GM18499 (cell line): ENCODE data around the gene FRMD4A.

ENCODE experiments used
- ATAC-seq: cut with Tn5 transposase; IDR thresholded peaks from one replicate; pipeline ENCODE4 v1.9.1; 2021; ENCODE audit warnings: moderate number of reproducible peaks; ENCODE audit not compliant: insufficient read depth, unreplicated experiment

FRMD4A gene

DNA sequence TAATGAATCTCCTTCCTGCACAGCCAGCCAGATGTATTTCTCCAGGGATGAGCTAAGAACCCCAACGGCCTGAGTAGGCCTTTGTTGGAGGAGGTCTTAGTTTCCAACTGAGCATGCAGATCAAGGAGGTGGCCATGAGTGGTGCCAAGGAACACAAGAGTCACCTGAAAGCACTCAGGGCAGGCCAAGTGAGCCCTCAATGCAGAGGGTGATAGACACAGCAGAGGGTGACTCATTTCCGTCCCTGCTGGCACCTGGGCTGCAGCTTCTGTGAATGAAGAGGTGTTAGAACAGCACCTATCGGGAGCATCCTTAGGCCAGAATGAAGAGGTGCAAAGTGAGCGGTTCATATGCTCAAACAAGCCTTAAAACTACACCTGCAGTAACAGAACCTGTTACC is 211.8 kb downstream of the FRMD4A start:
- no peak for ATAC-seq

DNA sequence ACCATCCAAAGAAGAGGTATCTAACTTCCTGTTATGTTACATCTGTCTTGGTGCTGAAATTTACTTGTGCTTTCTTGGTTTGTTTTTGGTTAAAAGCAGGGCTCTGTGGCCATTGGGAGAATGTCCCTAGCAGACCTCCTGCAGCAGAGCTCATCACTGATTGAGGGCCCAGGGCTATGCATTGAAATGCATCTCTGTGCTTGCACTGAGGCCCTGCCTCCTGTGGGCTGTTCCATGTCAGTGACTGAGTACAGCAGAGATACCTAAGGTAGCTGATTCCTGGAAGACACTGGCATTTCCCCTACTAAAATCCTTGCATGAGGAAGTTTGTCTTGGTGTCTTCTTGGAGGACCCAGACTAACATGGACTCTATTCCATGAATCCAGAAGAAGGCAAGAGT is 213.9 kb downstream of the FRMD4A start:
- no peak for ATAC-seq

DNA sequence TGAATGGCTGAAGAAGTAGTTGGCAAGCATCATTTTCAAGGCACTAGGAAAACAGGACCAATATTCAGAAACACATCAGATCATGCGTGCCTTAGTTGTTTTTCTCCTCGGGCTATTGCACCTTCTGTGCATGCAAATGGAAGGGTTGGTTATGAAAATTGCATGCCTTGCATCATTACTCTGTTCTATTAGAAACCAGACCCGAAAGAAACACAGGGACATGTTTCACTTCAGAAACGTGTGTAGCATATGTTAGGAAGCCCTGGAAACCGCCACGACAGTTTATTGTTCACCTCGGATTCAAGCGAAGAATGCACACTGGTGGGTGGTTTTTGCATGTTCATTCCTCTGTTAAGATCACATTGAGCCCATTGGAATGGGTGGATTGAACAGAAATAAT is 214.7 kb downstream of the FRMD4A start:
- no peak for ATAC-seq

DNA sequence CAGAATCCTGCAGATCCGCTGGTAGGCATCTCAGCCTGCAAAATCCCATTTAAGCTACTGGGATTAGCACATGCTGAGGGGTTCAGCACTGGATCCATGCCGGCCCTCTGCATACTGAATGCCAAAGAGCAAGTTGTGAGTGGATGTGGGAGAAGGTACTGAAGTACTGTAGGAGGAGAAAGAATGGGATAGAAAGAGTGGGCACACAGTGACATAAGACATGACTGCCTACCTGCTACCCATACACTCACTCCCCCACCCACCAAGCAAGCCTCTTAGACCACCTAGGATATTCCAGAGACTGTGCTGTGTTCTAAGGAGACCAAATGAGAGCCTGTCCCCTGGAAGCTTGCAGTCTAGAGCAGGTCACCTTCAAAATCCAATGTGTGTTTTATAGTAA is 215.9 kb downstream of the FRMD4A start:
- ATAC-seq, result no peak

DNA sequence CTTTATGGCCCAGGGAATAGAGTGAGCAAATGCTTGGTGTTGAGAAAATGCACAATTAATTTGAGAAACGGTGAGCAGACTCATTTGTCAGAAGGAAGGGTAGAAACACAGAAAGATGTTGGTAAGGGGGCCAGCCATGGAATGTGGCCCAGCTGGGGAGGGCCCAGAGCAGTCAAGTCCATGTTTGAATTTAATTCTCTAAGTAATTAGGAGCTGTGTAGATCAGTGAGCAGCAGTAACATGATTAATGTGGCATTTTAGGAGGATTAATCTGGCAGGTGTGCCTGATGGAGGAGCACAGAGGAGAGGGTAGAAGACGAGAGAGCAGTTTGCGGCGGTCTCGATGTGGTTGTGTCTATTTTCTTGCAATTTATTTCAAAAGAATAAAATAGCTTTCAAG is 218.7 kb downstream of the FRMD4A start:
- ATAC-seq, result no peak

DNA sequence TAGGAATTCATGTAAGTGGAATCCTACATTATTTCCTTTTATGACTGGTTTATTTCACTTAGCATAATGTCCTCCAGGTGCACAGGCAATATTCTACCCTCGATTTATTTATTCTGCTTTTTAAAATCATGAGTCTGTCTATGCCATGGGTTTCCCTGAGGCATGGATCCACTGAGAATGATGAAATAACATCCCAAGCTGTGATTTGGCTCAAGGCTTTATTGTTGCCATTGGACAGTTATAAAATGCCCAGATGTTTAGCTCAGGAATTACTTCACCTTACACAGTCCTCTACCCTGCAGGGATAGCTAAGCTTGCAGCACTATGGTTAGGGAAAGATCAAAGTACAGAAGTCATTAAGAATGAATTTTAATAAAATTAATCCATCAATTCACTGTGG is 219.5 kb downstream of the FRMD4A start:
- ATAC-seq, result no peak

DNA sequence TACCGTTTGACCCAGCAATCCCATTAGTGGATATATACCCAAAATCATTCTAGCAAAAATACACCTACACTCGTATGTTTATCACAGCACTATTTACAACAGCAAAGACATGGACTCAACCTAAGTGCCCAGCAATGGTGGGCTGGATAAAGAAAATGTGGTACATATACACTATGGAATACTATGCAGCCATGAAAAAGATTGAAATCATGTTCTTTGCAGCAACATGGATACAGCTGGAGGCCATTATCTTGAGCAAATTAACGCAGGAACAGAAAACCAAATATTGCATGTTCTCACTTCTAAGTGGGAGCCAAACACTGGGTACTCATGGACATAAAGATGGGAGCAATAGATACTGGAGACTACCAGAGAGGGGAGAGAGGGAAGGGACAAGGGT is 223.9 kb downstream of the FRMD4A start:
- ATAC-seq, result no peak

DNA sequence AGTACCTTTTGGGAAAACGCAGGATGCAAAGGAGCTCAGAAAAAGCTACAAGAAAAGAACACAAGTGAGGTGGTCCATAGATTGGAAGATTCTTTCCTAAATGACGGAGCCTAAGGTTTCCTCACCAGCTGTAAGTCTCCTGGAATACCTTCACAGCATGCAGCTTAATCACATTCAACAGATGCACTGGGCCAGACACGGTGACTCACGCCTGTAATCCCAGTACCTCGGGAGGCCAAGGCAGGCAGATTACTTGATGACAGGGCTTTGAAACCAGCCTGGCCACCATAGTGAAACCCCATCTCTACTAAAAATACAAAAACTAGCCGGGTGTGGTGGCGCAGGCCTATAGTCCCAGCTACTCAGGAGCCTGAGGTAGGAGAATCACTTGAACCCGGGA is 228.7 kb downstream of the FRMD4A start:
- no peak for ATAC-seq

DNA sequence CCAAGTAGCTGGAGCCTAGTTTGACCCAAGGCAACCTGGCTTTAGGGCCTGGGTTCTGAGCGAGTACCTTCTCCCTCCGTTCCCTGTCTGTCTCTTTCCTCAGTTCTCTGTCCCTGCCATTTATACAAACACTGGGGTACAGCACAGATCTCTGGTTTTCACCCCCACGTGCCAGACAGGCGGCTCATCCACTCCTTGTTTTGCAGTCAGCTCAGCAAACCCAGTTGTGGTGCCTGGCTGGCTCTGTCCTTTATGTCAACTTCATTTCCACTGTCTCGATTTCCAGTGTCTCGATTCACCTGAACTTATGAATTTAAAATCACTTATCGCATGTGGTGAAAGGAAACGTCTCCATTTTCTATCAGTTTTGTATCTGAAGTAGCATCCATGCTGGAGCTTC is 230.8 kb downstream of the FRMD4A start:
- no peak for ATAC-seq

DNA sequence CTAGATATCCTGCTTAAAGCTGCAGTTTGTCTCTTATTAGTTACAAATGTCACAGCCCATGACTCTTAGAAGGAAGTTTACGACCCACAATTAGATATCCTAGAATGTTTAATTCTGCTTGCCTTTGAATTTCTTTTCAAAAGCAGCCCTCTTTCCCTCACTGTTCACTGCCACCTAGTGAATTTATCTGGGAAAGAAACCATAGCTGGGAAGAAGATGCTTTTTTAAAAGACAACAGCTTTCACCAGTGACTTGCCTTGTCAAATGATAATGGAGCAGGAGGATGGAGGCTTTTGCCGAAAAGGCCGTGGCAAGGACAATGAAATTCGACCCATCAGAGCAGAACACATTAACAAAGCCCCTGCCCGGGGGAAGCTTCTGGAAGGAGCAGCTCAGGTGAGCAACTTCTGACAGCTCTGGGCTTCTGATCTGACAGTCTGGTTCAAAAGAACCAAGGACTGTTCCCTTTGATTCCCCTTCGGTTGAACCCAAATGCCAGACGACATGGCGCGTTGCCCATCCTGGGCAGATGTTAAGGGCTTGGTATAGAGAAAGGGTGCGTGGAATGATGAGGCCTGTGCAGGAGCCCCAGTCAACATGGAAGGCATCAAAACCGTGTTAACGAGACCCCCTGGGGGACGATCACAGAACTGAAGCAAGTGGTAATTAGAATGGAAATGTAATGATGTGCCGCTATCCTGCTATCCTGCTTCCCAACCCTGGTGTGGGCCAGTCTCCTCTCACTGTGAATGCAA is 236.8 kb downstream of the FRMD4A start:
- ATAC-seq, result no peak

DNA sequence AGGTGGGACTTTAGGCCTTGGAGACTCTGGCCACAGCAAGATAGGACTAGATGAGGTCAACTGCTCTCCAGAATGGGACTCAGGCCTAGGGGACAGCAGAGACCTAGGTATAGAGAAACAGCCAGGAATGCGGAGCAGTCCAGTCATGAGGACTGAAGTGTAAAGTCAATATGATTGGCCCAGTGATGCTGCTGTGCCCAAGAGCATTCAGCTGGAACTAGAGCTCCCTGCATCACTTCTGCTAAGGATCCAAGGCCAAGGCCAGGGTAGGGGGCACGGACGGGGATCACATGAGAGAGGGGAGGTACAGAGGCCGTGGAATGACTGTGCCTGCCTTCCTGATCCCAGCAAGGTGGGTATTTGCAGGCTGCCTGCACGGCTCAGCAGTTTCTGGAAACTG is 237.9 kb downstream of the FRMD4A start:
- ATAC-seq, result no peak

DNA sequence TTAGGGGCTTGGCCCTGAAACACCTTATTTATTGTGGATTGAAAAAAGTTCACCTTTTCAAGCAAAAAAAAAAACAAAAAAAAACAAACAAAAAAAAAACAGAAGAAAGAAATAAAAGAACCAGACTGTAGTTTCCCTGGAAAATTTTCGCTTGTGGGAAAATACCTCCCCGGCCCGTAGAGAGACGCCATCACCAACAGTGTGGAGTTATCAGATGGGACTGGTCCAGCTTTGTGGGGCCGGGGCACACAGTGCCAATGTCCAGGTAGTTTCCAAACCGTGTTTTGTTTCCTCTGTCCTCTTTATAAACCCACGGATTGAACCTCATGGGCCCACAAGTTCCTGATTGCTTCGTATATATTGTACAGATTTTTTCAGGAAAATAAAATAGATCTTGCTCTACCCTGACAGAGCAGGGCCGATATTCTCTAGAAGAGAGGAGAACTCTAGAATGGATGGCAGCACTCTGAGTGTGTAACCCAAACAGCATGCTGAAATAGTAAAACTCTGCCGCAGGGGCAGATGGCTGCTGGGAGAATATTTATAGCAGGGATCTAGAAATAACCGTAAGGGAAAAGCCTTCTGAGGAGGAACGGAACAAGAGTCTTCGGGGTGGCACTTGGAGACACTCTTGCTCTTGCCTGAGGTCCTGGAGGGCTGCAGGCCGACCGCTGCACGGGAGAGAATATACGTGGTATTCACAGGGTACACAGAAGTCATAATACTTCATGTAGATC is 241.0 kb downstream of the FRMD4A start:
- no peak for ATAC-seq

DNA sequence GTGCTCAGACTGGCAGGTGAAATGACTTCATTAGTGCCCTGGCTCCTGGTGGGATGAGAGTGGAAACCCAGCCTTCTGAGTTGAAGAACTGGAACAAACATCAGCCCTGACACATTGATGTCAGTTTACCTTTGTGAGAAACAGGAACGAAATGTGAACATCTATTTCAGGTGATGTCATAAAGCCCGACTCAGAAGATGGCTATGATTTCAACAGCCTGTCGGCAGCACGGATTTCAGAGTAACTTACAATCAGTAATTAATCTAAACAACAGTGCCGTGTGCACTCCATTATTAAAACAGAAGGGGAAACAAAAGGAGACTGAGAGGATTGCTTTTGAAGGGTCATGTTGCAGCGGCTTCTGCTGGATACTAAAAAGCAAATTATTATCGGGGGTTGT is 243.2 kb downstream of the FRMD4A start:
- ATAC-seq, result no peak

DNA sequence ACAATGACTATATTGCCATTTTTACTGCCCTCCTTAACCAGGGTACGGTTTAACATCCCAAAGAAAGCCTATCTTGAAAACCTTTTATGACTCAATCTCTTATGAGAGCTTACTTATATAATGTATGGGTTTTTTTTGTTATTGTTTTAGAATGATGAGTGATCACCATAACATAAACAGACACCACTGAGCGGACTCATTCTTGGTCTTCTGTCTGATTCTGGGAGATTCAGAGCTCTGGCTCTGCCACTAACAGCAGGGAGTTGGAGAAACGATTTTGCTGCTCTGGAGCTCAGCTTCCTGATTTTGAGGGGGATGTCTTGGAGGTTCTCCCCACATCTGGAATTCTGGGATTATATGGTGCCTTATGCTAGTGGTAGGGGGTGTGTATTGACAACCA is 244.1 kb downstream of the FRMD4A start:
- ATAC-seq, result no peak

DNA sequence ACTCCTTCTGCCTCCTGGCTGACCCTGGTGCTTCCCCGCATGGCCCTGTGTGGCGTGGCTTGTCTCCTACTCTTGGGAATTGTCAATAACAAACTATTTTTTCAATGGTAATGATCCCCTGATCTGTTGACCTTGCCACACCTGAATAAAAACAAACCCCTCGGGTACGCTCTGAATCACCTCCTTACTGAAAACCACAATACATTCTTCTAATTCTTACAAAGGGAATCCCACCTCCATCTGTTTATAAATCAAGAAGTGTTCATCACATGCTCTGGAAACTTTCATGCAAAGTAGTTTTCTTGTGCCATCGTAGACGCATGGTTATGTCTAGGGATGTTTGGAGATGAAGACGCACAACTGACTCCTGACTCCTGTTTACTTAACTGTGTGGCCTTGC is 245.8 kb downstream of the FRMD4A start:
- ATAC-seq, result no peak

DNA sequence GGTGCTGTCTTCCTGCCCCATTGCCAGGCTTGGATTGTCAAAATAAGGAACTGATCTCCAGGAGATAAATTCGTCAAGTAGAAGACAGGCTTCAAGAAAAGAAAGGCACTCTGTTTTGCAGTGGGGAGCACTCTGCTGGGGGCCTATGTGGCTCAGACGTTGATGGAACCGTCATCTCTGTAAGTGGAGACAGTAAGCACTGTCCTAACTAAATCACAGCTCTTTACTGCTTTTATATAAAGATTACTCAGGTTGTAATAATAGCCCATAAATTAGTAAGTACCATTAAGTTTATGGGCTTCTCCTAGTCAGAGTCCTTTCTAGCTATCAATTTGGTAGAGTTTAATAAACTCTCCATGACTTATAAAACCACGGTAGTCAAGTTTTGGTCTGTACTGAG is 249.9 kb downstream of the FRMD4A start:
- no peak for ATAC-seq

DNA sequence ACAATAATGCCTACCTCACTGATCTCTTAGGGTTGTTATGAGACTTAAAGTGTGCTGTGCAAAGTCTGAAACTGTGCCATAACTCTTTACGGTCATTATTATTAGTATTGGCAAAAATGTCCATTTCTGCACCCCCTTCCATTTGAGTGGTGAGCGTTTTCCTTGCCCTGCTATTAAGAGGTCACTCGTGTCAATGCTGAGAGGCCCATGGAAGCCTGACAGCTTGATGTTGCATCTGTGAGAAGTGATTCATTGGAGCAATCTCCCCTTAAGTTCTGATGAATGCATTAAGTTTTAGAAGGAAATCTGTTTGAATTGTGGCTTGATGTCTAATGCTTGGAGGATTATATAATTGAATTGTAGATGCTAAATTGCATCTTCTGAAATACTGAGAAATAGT is 253.3 kb downstream of the FRMD4A start:
- ATAC-seq, result no peak

DNA sequence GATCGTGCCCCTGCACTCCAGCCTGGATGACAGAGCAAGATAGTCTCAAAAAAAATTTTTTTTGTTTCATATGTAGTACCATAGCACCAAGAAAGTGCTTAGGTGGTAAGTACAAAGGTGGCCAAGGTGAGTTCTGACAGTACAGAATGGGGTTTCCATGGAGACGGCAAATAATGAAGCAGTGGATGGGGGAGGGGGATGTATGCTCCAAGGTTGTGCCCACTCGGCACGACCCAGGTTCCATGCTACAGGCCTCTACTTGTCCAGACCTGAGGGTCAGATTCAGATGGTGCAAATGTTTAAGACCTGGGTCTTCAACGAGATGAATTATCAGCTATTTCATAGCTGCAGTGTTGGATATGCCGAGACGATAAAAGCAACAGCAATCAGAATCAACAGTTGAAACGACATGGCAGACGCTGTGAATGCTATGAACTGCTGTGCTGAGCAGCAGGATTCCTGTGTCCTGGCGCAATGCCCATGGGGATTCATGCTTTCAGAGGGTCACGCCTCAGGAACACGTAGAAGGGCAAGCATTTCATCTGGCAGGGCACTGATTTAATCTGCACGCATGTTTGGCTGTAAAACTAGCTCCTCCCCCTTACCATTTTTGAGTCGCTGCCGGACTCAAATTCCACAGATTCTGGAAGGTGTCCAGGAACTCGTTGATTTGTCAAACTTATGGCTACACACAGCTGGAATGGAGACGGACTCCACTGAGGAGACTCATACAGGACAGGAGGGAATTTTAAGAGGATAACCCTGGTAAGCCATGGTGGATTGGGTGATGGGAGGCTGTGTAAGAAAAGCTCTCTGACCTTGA is 256.5 kb downstream of the FRMD4A start:
- no peak for ATAC-seq

DNA sequence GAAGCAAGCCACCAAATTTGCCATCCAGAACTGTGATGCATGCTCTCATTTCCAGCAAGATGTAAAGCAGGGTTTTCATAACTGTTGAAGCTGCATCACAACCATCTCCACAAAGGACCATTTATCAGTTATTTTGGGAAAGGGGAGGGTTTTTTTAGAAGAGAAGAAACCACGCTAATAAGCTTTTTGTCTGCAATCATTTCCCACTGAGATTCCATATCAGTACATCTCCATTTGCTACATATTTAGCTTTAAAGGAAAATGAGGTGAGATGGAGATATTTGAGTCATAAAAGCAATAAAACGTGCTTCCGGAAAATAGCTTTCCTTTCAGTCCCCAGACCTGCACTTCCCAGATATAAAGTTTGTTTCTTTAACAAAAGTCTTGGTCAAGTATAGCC is 258.2 kb downstream of the FRMD4A start:
- no peak for ATAC-seq

DNA sequence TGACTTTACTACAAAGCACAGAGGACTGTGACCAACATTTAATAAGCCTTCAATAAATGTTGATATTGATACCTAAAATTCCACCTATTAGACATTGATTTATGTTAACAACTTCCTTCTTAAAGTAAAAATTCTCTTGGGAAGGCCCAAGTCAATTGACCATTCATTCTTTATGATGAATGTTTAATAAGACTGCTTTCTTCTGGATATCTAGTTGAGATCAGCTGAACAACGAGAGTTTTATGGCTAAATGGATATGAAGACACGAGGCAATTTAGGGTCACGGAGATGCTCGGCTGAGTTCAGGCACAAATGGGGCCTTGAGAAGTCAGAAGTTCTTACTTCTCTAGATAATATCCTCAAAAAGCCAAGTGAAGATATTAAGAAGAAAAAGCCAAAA is 258.8 kb downstream of the FRMD4A start:
- ATAC-seq, result no peak

DNA sequence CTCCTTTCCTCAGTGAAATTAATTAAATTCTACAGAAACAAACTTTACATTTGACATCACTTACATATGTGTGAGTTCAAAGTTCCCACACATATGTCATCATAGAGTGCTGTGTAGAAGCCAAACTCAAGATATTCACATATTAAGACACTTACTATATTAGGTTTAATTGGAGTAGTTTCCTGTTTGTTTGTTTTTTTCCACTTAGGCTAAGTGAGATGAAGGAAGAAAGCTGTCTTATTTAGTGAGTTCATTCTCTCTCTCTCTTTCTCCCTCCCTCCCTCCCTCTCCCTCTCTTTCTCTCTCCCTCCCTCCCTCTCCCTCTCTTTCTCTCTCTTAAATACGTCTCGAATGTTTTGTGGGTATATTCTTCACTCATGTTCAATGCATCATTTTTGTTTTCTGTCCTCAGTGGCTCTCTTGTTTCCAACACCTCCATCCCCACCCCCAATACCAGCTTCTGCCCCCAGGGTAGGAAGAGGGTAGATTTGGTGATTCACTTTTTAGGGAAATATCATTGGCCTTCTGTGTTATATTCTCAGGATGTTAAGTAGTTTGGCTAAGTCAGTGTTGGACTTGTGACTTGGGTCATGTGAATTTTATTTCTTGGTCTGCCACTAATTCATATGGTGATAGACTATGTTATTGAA is 262.0 kb downstream of the FRMD4A start:
- no peak for ATAC-seq
